K562 (cell line): ENCODE measurements around the gene KLHL8. TPM values are rescaled to one million over a fixed set of nuclear protein-coding genes. Genes with fewer than 3 reads are reported as not detected.

Source experiments
- ATAC-seq: fragments of 200-7000 bp; cut with Tn5 transposase; 3 replicates; pipeline ENCODE4 v1.9.1; 2020; ENCODE audit warnings: moderate library complexity
- BruUV-seq: library from RNA; stranded (reverse); fragments of 400-500 nt; replicated peaks from 2 replicates; lab custom pipeline; 2021; lab: Mats Ljungman, UMichigan
- CTCF ChIA-PET: fragments of 300-600 bp; formaldehyde crosslinking; extraction: SDS; loops from one replicate; lab custom pipeline; 2021; ENCODE audit warnings: low intra/inter-chr PET ratio; lab: Yijun Ruan, JAX
- POLR2A ChIA-PET: fragments of 300-600, 350-650 bp; sonication (Branson Sonifier 250); formaldehyde crosslinking; extraction: SDS; loops from one replicate; lab custom pipeline; 2021; ENCODE audit warnings: antibody characterized with exemption, inconsistent platforms; lab: Yijun Ruan, JAX
- DNase-seq, 4 experiments: peaks; one replicate each; pipeline versions ENCODE4 v3.0.0 to v3.0.0-alpha.2; 2011 to 2018; ENCODE audit warnings: low spot score in 3 of 4, mixed read lengths in 3 of 4; ENCODE audit errors: extremely low read depth in 1 of 4
- FAIRE-seq: peaks from 2 replicates; lab custom pipeline; 2011; peaks lifted over from hg19 to GRCh38; lab: Jason Lieb, UNC
- H2AFZ ChIP-seq: 2 replicates; pipeline ENCODE4 v1.6.0; 2011; ENCODE audit warnings: low read depth, low read length, control low read depth, inconsistent platforms
- H3K27ac ChIP-seq: fragments of 200-600 bp; 3 replicates; pipeline ENCODE4 v1.8.0; 2011; ENCODE audit warnings: low read depth, mild to moderate bottlenecking, control low read depth, inconsistent platforms, low read length, moderate library complexity, mixed read lengths; ENCODE audit errors: extremely low read depth
- H3K27me3 ChIP-seq, 2 experiments: fragments of 300-600 bp in 1 of 2; 2 replicates in 1 of 2; 3 replicates in 1 of 2; pipeline versions ENCODE4 v1.6.0 to v1.8.0; 2011; ENCODE audit warnings: inconsistent platforms in 2 of 2, low read length in 2 of 2, mild to moderate bottlenecking in 1 of 2, mixed read lengths in 1 of 2, moderate library complexity in 1 of 2; ENCODE audit not compliant: control insufficient read depth in 2 of 2, insufficient read depth in 2 of 2
- H3K36me3 ChIP-seq: fragments of 300-600 bp; 3 replicates; pipeline ENCODE4 v1.8.0; 2011; ENCODE audit warnings: mild to moderate bottlenecking, low read length, inconsistent platforms; ENCODE audit not compliant: control insufficient read depth, insufficient read depth
- H3K4me1 ChIP-seq, 2 experiments: fragments of 200-600 bp in 1 of 2; replicated peaks in 1 of 2; 2 replicates in 1 of 2; 3 replicates in 1 of 2; pipeline versions ENCODE4 v1.5.1 to v1.8.0; 2011; ENCODE audit warnings: inconsistent platforms in 2 of 2, low read length in 2 of 2, mild to moderate bottlenecking in 1 of 2, mixed read lengths in 1 of 2, moderate library complexity in 1 of 2; ENCODE audit not compliant: control insufficient read depth in 2 of 2, insufficient read depth in 2 of 2
- H3K4me2 ChIP-seq: 2 replicates; pipeline ENCODE4 v1.6.1; 2011; ENCODE audit warnings: low read length, control low read depth, inconsistent platforms, mixed read lengths; ENCODE audit not compliant: insufficient read depth
- H3K4me3 ChIP-seq: fragments of 200-600 bp; sonication (generic), shearing (Covaris generic); 2 replicates; pipeline ENCODE4 v1.5.1; 2016; ENCODE audit warnings: control low read depth, inconsistent platforms
- H3K79me2 ChIP-seq: fragments of 200-600 bp; 3 replicates; pipeline ENCODE4 v1.8.0; 2011; ENCODE audit warnings: low read length, inconsistent platforms; ENCODE audit not compliant: control insufficient read depth, insufficient read depth
- H3K9ac ChIP-seq, 2 experiments: 2 replicates each; pipeline versions ENCODE4 v1.6.0 to v1.6.1; 2011; ENCODE audit warnings: low read depth in 2 of 2, low read length in 2 of 2, control low read depth in 1 of 2, inconsistent platforms in 1 of 2, mild to moderate bottlenecking in 1 of 2, mixed read lengths in 1 of 2; ENCODE audit not compliant: insufficient read depth in 1 of 2
- H3K9me1 ChIP-seq: one replicate; pipeline ENCODE4 v1.6.0; 2011; ENCODE audit warnings: inconsistent platforms, mild to moderate bottlenecking, low read length, moderate library complexity; ENCODE audit not compliant: control insufficient read depth, insufficient read depth
- H3K9me3 ChIP-seq: replicated peaks from 2 replicates; pipeline ENCODE4 v1.5.1; 2011; ENCODE audit warnings: low read depth, low read length, inconsistent platforms; ENCODE audit not compliant: control insufficient read depth, insufficient read depth
- H4K20me1 ChIP-seq: replicated peaks from 2 replicates; pipeline ENCODE4 v1.6.1; 2011; ENCODE audit warnings: low read length, inconsistent platforms, mixed read lengths; ENCODE audit not compliant: control insufficient read depth, insufficient read depth
- ATF7 ChIP-seq: fragments of 450-650 bp; IDR thresholded peaks from 2 replicates; pipeline ENCODE4 v1.7.1; 2014; ENCODE audit warnings: mild to moderate bottlenecking, moderate library complexity
- GABPB2 ChIP-seq: fragments of 250-450 bp; sonication (Bioruptor Pico); conservative IDR thresholded peaks from 2 replicates; pipeline ENCODE4 v1.5.1; 2021; ENCODE audit warnings: mild to moderate bottlenecking
- MXI1 ChIP-seq: IDR thresholded peaks from 2 replicates; pipeline ENCODE4 v1.6.1; 2011; ENCODE audit warnings: low read depth, mild to moderate bottlenecking, improper control_type of control experiment, low read length
- SMAD1 ChIP-seq: fragments of 150-350 bp; IDR thresholded peaks from 2 replicates; pipeline ENCODE4 v1.6.1; 2014; ENCODE audit warnings: low read length, low read depth; ENCODE audit not compliant: partially characterized antibody
- WGBS: fragments of 100-300 bp; shearing (Covaris generic); methylation state at CpG from one replicate; pipeline ENCODE4 v1.1.6; 2016; ENCODE audit warnings: low coverage, mixed read lengths; ENCODE audit not compliant: insufficient coverage; ENCODE audit errors: missing lambda C conversion rate; 5-methylcytosine and 5-hydroxymethylcytosine counted together
- in situ Hi-C: fragments of 300-500 bp; cut with MboI; formaldehyde crosslinking; loops from 4 replicates; pipeline ENCODE4 v1.15.0; 2018; ENCODE audit warnings: inconsistent platforms, mixed read lengths
- intact Hi-C: fragments of 100-400 bp; cut with micrococcal nuclease; formaldehyde crosslinking; loops from 2 replicates; pipeline ENCODE4 v1.14.2; 2022
- polyA plus RNA-seq, 8 experiments: library from polyadenylated mRNA; depleted of rRNA in 4 of 8; stranded (reverse) in 5 of 8; unstranded in 3 of 8; fragments of >200 nt; fragmentation: Nextera tagmentation in 2 of 8; fragmentation: Illumina TruSeq in 1 of 8; extraction: Ambion mirVana in 2 of 8; extraction: Trizol in 1 of 8; gene quantifications; 2 replicates each; pipeline versions ENCODE4 v1.2.1 to v1.2.3, GENCODE V29; 2011 to 2014; ENCODE audit warnings: inconsistent platforms in 1 of 8, missing spikeins in 1 of 8
- total RNA-seq, 7 experiments: library from RNA; depleted of rRNA in 6 of 7; stranded (reverse); fragments of >200 nt in 6 of 7; fragmentation: Illumina TruSeq in 2 of 7; extraction: Trizol in 2 of 7; gene quantifications; 2 replicates each; pipeline versions ENCODE4 v1.2.1 to v1.2.3, GENCODE V29; 2011 to 2021; ENCODE audit warnings: low replicate concordance in 1 of 7
- TF ChIP-seq, protein P1 (sequence below): conservative IDR thresholded peaks from 2 replicates; pipeline ENCODE4 v1.6.1; 2011; ENCODE audit warnings: low read depth, mild to moderate bottlenecking, low read length; ENCODE audit not compliant: control insufficient read depth
- TF ChIP-seq, protein P2 (sequence below): sonication (generic); formaldehyde crosslinking; IDR thresholded peaks from 2 replicates; pipeline ENCODE4 v1.5.0; 2020; ENCODE audit warnings: missing genetic modification reagents

KLHL8 gene
- total and polyA plus RNA-seq, 9 of the 15 experiments (the other 6 are each of a cell fraction or from before 2014, with no cell fraction given), result 8.7 to 25.3 (median 15.7) TPM

DNA sequence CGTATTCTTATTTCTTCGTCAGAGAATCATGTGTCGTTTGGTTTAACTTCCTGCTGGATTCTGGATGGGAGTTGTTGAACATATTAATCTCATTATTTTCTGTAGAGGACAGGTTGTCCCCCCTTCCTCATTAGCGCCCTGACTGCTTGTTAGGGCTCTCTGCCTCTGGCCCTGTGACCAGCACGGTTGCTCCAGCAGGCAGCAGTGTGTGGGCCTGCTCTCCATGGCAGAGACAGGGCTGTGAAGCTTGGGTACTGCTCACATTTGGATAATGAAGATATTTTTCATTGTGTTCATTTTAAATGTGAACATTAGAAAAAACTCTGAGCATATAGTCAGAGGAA is 102.7 kb downstream of the KLHL8 start:
- Histone ChIP-seq H3K27me3 (no peaks in the 10 kb centered on the region), H3K36me3 (peaks cover 86% of the 10 kb centered on the region), H2AFZ (no peak overlapping the region), H3K4me1 (peaks cover 0 to 4% of the 10 kb centered on the region in 2 experiments; a peak in 1 of 5 replicates), H3K9me3 (no peaks in the 10 kb centered on the region), H3K79me2 (no peaks in the 10 kb centered on the region; the same call in 2 of the 3 replicates), H3K27ac (no peak overlapping the region), H3K4me2 (no peak overlapping the region), H3K9ac (no peak overlapping the region), H3K9me1 (no peaks in the 10 kb centered on the region), H3K4me3 (no peak overlapping the region), H4K20me1 (no peaks in the 10 kb centered on the region)
- intact Hi-C loops (no loop called here), in situ Hi-C loops (loop anchor here (25.0 kb wide), 1 partner anchor 605 kb away; no protein-coding TSS in a partner anchor)
- FAIRE-seq, result no peak
- DNase-seq, result no peak
- CTCF ChIA-PET, result interaction anchor here (1.0 kb wide), 1 partner anchor 621 kb away, joined by 3 read pairs; no protein-coding TSS in a partner anchor
- no TSS peak for BruUV-seq
- WGBS, result 90% methylated on average over 5 of the region's 5 CpGs
- POLR2A ChIA-PET, result interaction anchor here (1.5 kb wide), 1 partner anchor 14 kb away, joined by 3 read pairs; no protein-coding TSS in a partner anchor
- ATAC-seq, result no peak
- TF ChIP-seq ATF7 (no peak), SMAD1 (no peak), GABPB2 (no peak), MXI1 (no peak)
- TF ChIP-seq, protein P1, sequence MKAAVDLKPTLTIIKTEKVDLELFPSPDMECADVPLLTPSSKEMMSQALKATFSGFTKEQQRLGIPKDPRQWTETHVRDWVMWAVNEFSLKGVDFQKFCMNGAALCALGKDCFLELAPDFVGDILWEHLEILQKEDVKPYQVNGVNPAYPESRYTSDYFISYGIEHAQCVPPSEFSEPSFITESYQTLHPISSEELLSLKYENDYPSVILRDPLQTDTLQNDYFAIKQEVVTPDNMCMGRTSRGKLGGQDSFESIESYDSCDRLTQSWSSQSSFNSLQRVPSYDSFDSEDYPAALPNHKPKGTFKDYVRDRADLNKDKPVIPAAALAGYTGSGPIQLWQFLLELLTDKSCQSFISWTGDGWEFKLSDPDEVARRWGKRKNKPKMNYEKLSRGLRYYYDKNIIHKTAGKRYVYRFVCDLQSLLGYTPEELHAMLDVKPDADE, result no peak
- TF ChIP-seq, protein P2, sequence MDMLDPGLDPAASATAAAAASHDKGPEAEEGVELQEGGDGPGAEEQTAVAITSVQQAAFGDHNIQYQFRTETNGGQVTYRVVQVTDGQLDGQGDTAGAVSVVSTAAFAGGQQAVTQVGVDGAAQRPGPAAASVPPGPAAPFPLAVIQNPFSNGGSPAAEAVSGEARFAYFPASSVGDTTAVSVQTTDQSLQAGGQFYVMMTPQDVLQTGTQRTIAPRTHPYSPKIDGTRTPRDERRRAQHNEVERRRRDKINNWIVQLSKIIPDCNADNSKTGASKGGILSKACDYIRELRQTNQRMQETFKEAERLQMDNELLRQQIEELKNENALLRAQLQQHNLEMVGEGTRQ (CRISPR knock-in tag), result no peak
